Measurements from ENCODE around the gene RPL27A.

- TF ChIP-seq CTCF (conservative IDR thresholded peaks at IDR 0.05 in 1 of 2, IDR thresholded peaks at IDR 0.05 in 1 of 2; ENCODE audit: low read depth in 1 of 2, low read length in 2 of 2): no peak
- TF ChIP-seq EZH2 (IDR thresholded peaks at IDR 0.05; ENCODE audit: low read length, missing control alignments): no peak
These were observed 17.3 kb downstream of the RPL27A start for GRCh38 chr11:8699903-8700302.

Measured in fibroblast of lung (primary cell).